ELR (cell line): Measurements from ENCODE around the gene SLC19A1.

Experiments used
- DNase-seq: peaks from one replicate; pipeline ENCODE4 v3.0.0-alpha.2; 2015; ENCODE audit warnings: low read depth

Gene SLC19A1

GRCh38 chr21:45454060-45454925 lies 87.9 kb downstream of the SLC19A1 start:
- no peak for DNase-seq

- DNase-seq = no peak
Measured at GRCh38 chr21:45453308-45453950, 88.8 kb downstream of the SLC19A1 start.

DNA sequence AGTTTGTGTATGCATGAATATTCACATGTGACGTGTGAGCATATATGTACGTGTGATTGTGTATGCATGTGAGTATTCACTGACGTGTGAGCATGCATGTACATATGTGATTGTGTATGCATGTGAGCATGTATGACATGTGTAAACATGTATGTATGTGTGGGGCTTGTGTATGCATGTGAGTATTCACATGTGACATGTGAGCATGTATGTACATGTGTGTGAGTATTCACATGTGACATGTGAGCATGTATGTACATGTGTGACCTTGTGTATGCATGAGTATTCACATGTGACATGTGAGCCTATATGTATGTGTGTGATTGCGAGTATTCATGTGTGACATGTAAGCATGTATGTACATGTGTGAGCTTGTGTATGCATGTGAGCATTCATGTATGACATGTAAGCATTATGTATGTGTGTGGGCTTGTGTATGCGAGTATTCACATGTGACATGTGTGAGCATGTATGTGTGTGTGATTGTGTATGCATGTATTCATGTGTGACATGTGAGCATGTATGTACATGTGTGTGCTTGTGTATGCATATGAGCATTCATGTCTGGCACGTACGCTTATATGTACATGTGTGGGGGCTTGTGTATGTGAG lies 89.4 kb downstream of the SLC19A1 start:
- no peak for DNase-seq

DNA sequence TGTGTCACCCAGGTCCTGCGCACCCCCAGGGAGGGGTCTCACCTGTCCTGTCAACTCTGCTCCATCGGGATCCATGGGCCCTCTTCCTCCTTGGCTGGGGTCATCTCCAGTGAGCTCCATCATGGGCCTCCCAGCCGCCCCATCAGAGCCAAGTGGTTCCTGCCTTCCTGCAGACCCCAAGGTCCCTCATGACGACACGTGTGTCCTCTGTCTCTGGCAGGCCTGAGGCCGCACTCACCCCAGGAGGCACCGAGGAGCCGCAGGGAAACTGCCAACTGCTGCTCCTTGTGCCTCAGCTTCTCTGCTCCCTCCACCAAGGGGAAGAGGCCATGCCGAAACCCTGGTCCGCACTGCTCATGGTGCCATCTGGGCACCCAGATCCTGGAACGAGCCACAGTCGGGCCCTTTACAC lies 90.5 kb downstream of the SLC19A1 start:
- DNase-seq = no peak

- DNase-seq = no peak
Measured at GRCh38 chr21:45451091-45451740, 91.0 kb downstream of the SLC19A1 start.

- DNase-seq = no peak
Measured at GRCh38 chr21:45450423-45451090, 91.7 kb downstream of the SLC19A1 start.

DNA sequence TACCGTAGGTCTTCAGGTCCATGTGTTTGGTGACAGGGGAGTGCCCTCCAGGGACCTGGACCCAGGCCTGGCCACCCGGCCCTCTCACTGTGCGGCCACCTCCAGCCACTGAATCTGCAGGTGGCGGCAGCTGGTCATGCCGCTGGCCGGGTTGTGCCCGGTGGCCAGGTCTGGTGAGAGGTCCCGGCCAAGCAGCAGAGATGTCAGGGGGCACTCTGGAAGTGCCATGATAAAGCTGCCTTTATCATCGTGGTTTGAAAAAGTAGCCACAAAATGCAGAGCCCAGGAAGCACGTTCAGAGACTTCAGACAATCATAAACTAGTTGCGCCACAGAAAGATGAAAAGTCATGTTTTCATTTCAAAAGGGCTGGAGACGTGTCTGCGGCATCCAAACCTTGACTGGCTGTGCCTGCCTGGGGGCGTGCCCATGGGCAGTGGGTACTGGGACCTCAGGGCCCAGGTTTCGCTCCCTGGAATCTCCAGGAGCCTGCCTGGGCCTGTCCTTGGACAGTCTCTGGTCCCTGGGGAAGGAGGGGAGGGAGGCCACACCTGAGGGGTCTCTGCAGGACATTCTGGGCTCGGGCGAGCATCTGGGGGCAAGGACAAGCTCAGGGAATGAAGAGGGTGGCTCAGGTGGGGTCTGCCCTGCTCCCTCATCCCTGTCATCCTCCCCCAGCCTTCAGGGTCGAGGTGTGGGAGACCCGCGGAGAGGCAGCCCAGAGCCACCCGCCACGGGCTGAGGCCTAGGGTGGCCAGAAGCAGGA lies 92.4 kb downstream of the SLC19A1 start:
- DNase-seq = no peak

GRCh38 chr21:45448810-45449657 lies 93.2 kb downstream of the SLC19A1 start:
- no peak for DNase-seq

DNA sequence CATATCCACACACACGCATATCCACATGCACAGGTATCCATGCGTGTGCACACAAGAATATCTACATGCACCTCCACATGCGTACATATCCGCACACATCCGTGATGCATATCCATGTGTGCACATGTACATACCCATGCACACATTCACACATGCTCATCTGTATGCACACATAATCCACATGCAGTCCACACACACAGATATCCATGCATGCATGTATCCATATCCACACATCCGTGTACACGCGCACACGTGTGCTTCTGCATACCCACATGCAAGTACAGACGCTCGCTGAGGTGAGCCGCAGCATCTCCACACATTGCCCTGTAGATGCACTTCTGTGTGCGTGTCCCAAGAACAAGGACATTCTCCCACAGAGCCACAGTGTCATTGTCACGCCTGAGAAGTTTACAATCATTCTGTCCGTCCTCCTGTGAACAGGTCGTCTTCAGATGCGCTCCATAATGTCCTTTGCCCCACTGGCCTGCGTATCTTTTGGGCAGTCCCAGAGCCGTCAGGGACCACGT lies 93.9 kb downstream of the SLC19A1 start:
- no peak for DNase-seq
